HCT116 (cell line): ENCODE results near the gene CD8B2. TPM values are rescaled to one million over a fixed set of nuclear protein-coding genes. Genes with fewer than 3 reads are reported as not detected.

Experiments used
- ATAC-seq: fragments of 200-7000 bp; cut with Tn5 transposase; 2 replicates; pipeline ENCODE4 v1.9.1; 2020; ENCODE audit warnings: mild to moderate bottlenecking, moderate library complexity
- BruUV-seq: library from RNA; stranded (reverse); fragments of 400-500 nt; replicated peaks from 2 replicates; lab custom pipeline; 2021; lab: Mats Ljungman, UMichigan
- CTCF ChIA-PET: fragments of 300-600 bp; sonication (Branson Sonifier 250); formaldehyde crosslinking; loops from one replicate; lab custom pipeline; 2021; ENCODE audit warnings: antibody characterized with exemption; lab: Charles Lee
- POLR2A ChIA-PET: fragments of 300-600, 350-600 bp; sonication (Branson Sonifier 250); formaldehyde crosslinking; loops from one replicate; lab custom pipeline; 2021; ENCODE audit warnings: antibody characterized with exemption; lab: Charles Lee
- RAD21 ChIA-PET, 2 experiments: fragments of 300-600 bp; sonication (Branson Sonifier 250); formaldehyde crosslinking; loops; one replicate each; lab custom pipeline; 2023; ENCODE audit warnings: low total read pairs in 2 of 2; ENCODE audit not compliant: uncharacterized antibody in 2 of 2, unreplicated experiment in 2 of 2, low non-redundant PET in 1 of 2; lab: Charles Lee
- DNase-seq: peaks from one replicate; pipeline ENCODE4 v3.0.0-alpha.2; 2010; ENCODE audit warnings: low read depth, low spot score
- H2AFZ ChIP-seq: fragments of 200-600 bp; shearing (Covaris generic), sonication (generic); 2 replicates; pipeline ENCODE4 v1.6.1; 2017; ENCODE audit warnings: low read depth, mixed run types, mixed read lengths, antibody characterized with exemption, low read length; ENCODE audit not compliant: poor library complexity, severe bottlenecking
- H3K27ac ChIP-seq: 2 replicates; pipeline ENCODE4 v1.5.1; 2012; ENCODE audit warnings: low read depth, low read length
- H3K27me3 ChIP-seq: fragments of 200-600 bp; sonication (generic); 2 replicates; pipeline ENCODE4 v1.6.1; 2016; ENCODE audit warnings: mixed run types, low read length, mixed read lengths; ENCODE audit not compliant: insufficient read depth
- H3K36me3 ChIP-seq, 2 experiments: fragments of 200-500 bp in 1 of 2; fragments of 200-600 bp in 1 of 2; sonication (Bioruptor generic) in 1 of 2; sonication (generic) in 1 of 2; 2 replicates each; pipeline versions ENCODE4 v1.5.1 to v1.6.1; 2014 to 2016; ENCODE audit warnings: low read length in 2 of 2, inconsistent platforms in 1 of 2, mixed read lengths in 1 of 2, mixed run types in 1 of 2; ENCODE audit not compliant: insufficient read depth in 2 of 2, control insufficient read depth in 1 of 2
- H3K4me1 ChIP-seq, 2 experiments: fragments of 200-600 bp in 1 of 2; sonication (generic) in 1 of 2; 2 replicates each; pipeline versions ENCODE4 v1.5.1 to v1.6.1; 2012 to 2017; ENCODE audit warnings: low read length in 2 of 2, inconsistent platforms in 1 of 2, mild to moderate bottlenecking in 1 of 2, mixed read lengths in 1 of 2, mixed run types in 1 of 2, moderate library complexity in 1 of 2; ENCODE audit not compliant: insufficient read depth in 2 of 2, control insufficient read depth in 1 of 2
- H3K4me2 ChIP-seq: fragments of 200-600 bp; sonication (generic); 2 replicates; pipeline ENCODE4 v1.6.1; 2017; ENCODE audit warnings: mixed run types, low read length, mixed read lengths
- H3K4me3 ChIP-seq, 2 experiments: fragments of 200-600 bp in 1 of 2; sonication (generic) in 1 of 2; replicated peaks in 1 of 2; 2 replicates each; pipeline ENCODE4 v1.5.1; 2011 to 2016; ENCODE audit warnings: low read length in 2 of 2, control low read depth in 1 of 2, low read depth in 1 of 2, mild to moderate bottlenecking in 1 of 2, mixed read lengths in 1 of 2, mixed run types in 1 of 2
- H3K79me2 ChIP-seq: fragments of 200-600 bp; sonication (generic); 2 replicates; pipeline ENCODE4 v1.6.1; 2017; ENCODE audit warnings: mild to moderate bottlenecking, mixed run types, low read length, moderate library complexity, mixed read lengths; ENCODE audit not compliant: insufficient read depth
- H3K9ac ChIP-seq: fragments of 200-600 bp; sonication (generic); 2 replicates; pipeline ENCODE4 v1.6.1; 2016; ENCODE audit warnings: low read length, mixed read lengths
- H3K9me2 ChIP-seq: fragments of 200-600 bp; sonication (generic), shearing (Covaris generic); 2 replicates; pipeline ENCODE4 v1.6.1; 2017; ENCODE audit warnings: mixed run types, mild to moderate bottlenecking, moderate library complexity; ENCODE audit not compliant: insufficient read depth
- H3K9me3 ChIP-seq, 2 experiments: fragments of 200-500 bp in 1 of 2; fragments of 200-600 bp in 1 of 2; sonication (Bioruptor generic) in 1 of 2; sonication (generic) in 1 of 2; 2 replicates each; pipeline ENCODE4 v1.6.1; 2014 to 2017; ENCODE audit warnings: low read length in 2 of 2, mixed read lengths in 2 of 2, inconsistent platforms in 1 of 2, low read depth in 1 of 2, mild to moderate bottlenecking in 1 of 2, mixed run types in 1 of 2, moderate library complexity in 1 of 2; ENCODE audit not compliant: control insufficient read depth in 1 of 2, insufficient read depth in 1 of 2
- H4K20me1 ChIP-seq: fragments of 200-600 bp; sonication (generic), shearing (Covaris generic); 2 replicates; pipeline ENCODE4 v1.6.1; 2017; ENCODE audit warnings: mixed run types, mild to moderate bottlenecking, moderate library complexity; ENCODE audit not compliant: insufficient read depth
- CBX3 ChIP-seq: IDR thresholded peaks from 2 replicates; pipeline ENCODE4 v1.6.1; 2012; ENCODE audit warnings: low read depth
- CEBPB ChIP-seq: IDR thresholded peaks from 2 replicates; pipeline ENCODE4 v1.6.1; 2012; ENCODE audit warnings: low read depth
- EGR1 ChIP-seq: IDR thresholded peaks from 2 replicates; pipeline ENCODE4 v1.6.1; 2012; ENCODE audit warnings: low read depth
- ELF1 ChIP-seq: IDR thresholded peaks from 2 replicates; pipeline ENCODE4 v1.6.1; 2012; ENCODE audit warnings: low read depth, borderline replicate concordance
- EZH2phosphoT487 ChIP-seq: fragments of 200-600 bp; IDR thresholded peaks from 2 replicates; pipeline ENCODE4 v1.6.1; 2018; ENCODE audit warnings: antibody characterized with exemption, borderline replicate concordance
- POLR2A ChIP-seq: IDR thresholded peaks from 2 replicates; pipeline ENCODE4 v1.7.0; 2011; ENCODE audit warnings: borderline replicate concordance; ENCODE audit not compliant: insufficient read depth, insufficient read length; ENCODE audit errors: extremely low read depth
- POLR2AphosphoS5 ChIP-seq: IDR thresholded peaks from 2 replicates; pipeline ENCODE4 v1.6.1; 2011; ENCODE audit warnings: mild to moderate bottlenecking, low read depth, low read length, moderate library complexity
- RAD21 ChIP-seq: IDR thresholded peaks from 2 replicates; pipeline ENCODE4 v1.6.1; 2012; ENCODE audit warnings: low read depth, mild to moderate bottlenecking
- SP1 ChIP-seq: IDR thresholded peaks from 2 replicates; pipeline ENCODE4 v1.6.1; 2012; ENCODE audit warnings: low read depth
- SRF ChIP-seq: IDR thresholded peaks from 2 replicates; pipeline ENCODE4 v1.6.1; 2012; ENCODE audit warnings: low read depth
- YY1 ChIP-seq: IDR thresholded peaks from 2 replicates; pipeline ENCODE4 v1.6.1; 2011; ENCODE audit warnings: low read length, low read depth, moderate library complexity, mild to moderate bottlenecking; ENCODE audit not compliant: insufficient replicate concordance; ENCODE audit errors: extremely low read depth
- ZNF274 ChIP-seq: fragments of 200-500 bp; sonication (Bioruptor generic); IDR thresholded peaks from 2 replicates; pipeline ENCODE4 v1.6.1; 2014; ENCODE audit warnings: mild to moderate bottlenecking, low read depth, low read length, inconsistent platforms
- intact Hi-C: fragments of 100-400 bp; cut with micrococcal nuclease; formaldehyde crosslinking; loops from 2 replicates; pipeline ENCODE4 v1.10.0; 2022
- total RNA-seq: library from RNA; stranded (reverse); gene quantifications from one replicate; pipeline ENCODE4 v1.2.1, GENCODE V29; 2021; ENCODE audit not compliant: unreplicated experiment
- TF ChIP-seq, protein P1 (sequence below): IDR thresholded peaks from 2 replicates; pipeline ENCODE4 v1.6.1; 2011; ENCODE audit warnings: mild to moderate bottlenecking, low read length, moderate library complexity; ENCODE audit not compliant: insufficient replicate concordance; ENCODE audit errors: extremely low read depth

The CD8B2 gene
- total RNA-seq, 1 experiment from 2014 or later: not detected

DNA sequence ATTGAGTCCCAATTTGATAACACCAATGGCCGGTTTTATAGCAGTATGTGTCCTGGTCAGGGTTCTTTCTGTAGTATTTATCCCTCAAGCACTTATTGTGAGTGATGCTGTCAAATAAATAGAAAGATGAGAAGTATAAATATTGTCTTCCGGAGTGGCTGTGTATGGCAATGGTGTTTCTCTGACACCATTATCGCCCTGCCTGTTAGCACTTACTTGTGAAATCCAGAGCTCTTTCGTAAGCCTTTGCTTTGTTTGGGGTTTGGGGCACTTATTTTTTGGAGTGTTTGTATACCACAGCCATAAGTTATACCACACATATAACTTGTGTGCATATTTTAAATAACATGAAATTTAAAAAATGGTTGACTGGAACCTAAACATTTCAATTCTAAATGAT, 29.3 kb downstream of the CD8B2 start (continued):
- TF ChIP-seq CBX3: no peak
- no peak for TF ChIP-seq YY1
- no peak for TF ChIP-seq ELF1
- no peak for TF ChIP-seq SRF
- TF ChIP-seq ZNF274: no peak
- TF ChIP-seq RAD21: no peak

DNA sequence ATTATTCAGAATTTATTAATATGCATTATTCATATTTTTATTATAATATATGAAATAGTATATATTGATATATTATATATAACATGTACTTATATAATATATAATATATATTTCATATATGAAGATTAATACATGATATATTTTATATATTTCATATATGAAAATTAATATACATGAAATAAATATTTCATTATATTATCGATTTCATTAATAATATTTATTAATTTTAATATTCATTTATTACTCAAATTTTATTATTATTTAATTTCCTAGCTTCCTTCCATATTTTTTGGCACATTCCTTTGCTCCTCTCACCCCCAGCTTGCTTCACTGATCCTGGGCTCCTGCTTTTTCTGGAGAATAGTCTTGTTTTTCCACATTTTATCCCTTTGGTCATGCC, 29.7 kb downstream of the CD8B2 start:
- Histone ChIP-seq H2AFZ (no peak overlapping the region), H3K4me2 (no peak overlapping the region), H3K27me3 (no peaks in the 10 kb centered on the region), H3K79me2 (no peaks in the 10 kb centered on the region), H3K9me2 (no peaks in the 10 kb centered on the region), H4K20me1 (no peaks in the 10 kb centered on the region), H3K4me3 (no peak overlapping the region), H3K9me3 (no peaks in the 10 kb centered on the region), H3K27ac (no peak overlapping the region), H3K9ac (no peak overlapping the region), H3K4me1 (peaks cover 0 to 8% of the 10 kb centered on the region in 2 experiments; a peak in 2 of 4 replicates), H3K36me3 (no peaks in the 10 kb centered on the region)
- RAD21 ChIA-PET: no interaction called here
- no TSS peak for BruUV-seq
- POLR2A ChIA-PET: no interaction called here
- CTCF ChIA-PET: interaction anchor here (1.9 kb wide), 1 partner anchor 26 kb away, joined by 4 read pairs; no protein-coding TSS in a partner anchor
- intact Hi-C loops: no loop called here
- ATAC-seq: no peak
- DNase-seq: no peak
- TF ChIP-seq EGR1: no peak
- no peak for TF ChIP-seq YY1
- no peak for TF ChIP-seq SRF
- no peak for TF ChIP-seq CEBPB
- no peak for TF ChIP-seq POLR2A

DNA sequence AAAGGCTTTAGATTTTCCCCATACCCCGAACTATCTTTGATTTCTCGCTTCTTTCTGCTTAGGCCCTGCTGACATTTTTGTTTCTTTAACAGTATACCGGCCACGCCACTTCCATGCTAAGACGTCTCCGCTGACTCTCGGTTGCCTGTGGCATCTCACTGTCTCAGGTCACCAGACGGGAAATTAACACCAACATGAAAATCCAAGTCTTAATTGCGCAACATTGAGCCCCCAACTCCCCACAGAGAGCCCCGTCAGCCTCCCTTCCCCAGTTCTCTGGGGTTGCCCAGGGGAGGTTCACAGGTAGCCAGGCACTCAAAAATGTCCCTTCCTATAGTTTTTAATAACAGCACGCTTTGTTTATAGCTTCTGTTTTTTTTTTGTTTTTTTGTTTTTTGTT, 30.2 kb downstream of the CD8B2 start:
- intact Hi-C loops: no loop called here
- ChIA-PET RAD21 (no interaction called here), CTCF (interaction anchor here (1.9 kb wide), 1 partner anchor 25 kb away, joined by 4 read pairs; no protein-coding TSS in a partner anchor), POLR2A (no interaction called here)
- no peak for TF ChIP-seq EZH2phosphoT487
- TF ChIP-seq, protein P1, sequence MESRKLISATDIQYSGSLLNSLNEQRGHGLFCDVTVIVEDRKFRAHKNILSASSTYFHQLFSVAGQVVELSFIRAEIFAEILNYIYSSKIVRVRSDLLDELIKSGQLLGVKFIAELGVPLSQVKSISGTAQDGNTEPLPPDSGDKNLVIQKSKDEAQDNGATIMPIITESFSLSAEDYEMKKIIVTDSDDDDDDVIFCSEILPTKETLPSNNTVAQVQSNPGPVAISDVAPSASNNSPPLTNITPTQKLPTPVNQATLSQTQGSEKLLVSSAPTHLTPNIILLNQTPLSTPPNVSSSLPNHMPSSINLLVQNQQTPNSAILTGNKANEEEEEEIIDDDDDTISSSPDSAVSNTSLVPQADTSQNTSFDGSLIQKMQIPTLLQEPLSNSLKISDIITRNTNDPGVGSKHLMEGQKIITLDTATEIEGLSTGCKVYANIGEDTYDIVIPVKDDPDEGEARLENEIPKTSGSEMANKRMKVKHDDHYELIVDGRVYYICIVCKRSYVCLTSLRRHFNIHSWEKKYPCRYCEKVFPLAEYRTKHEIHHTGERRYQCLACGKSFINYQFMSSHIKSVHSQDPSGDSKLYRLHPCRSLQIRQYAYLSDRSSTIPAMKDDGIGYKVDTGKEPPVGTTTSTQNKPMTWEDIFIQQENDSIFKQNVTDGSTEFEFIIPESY: no peak
- no peak for TF ChIP-seq CEBPB
- TF ChIP-seq SRF: no peak
- TF ChIP-seq SP1: no peak
- TF ChIP-seq POLR2AphosphoS5: no peak
- Histone ChIP-seq H2AFZ (no peak overlapping the region), H3K9me3 (no peaks in the 10 kb centered on the region), H3K27me3 (no peaks in the 10 kb centered on the region), H3K36me3 (no peaks in the 10 kb centered on the region), H3K4me2 (no peak overlapping the region), H3K9me2 (no peaks in the 10 kb centered on the region), H4K20me1 (no peaks in the 10 kb centered on the region), H3K9ac (no peak overlapping the region), H3K79me2 (no peaks in the 10 kb centered on the region), H3K4me1 (peaks cover 0 to 5% of the 10 kb centered on the region in 2 experiments; a peak in 1 of 4 replicates), H3K4me3 (no peak overlapping the region), H3K27ac (no peak overlapping the region)
- no TSS peak for BruUV-seq
- no peak for DNase-seq
- ATAC-seq: no peak
